GM21515 (cell line): Measurements from ENCODE around the gene HINT3.
A peak's percentile ranks its signal among the peaks of the same experiment; 100 is the strongest.
"Not testable (repeated sequence)": the region's sequence is repeated elsewhere in the genome, so short reads cannot be mapped to it uniquely, and the experiment has no call there.

Experiments
- ATAC-seq: cut with Tn5 transposase; IDR thresholded peaks from one replicate; pipeline ENCODE4 v1.9.1; 2021; ENCODE audit not compliant: unreplicated experiment

The HINT3 gene

GRCh38 chr6:125994670-125995488 is 38.3 kb downstream of the HINT3 start:
- ATAC-seq = no peak

- peak; percentile 97 for ATAC-seq
These were observed 39.5 kb downstream of the HINT3 start for GRCh38 chr6:125995972-125996580.

GRCh38 chr6:126002755-126003679 is 46.4 kb downstream of the HINT3 start:
- no peak for ATAC-seq

GRCh38 chr6:126007800-126008199 is 51.2 kb downstream of the HINT3 start:
- ATAC-seq = no peak

- ATAC-seq = no peak
These were observed 53.5 kb downstream of the HINT3 start for GRCh38 chr6:126010040-126010439.

- no peak for ATAC-seq
These were observed 59.3 kb downstream of the HINT3 start for GRCh38 chr6:126015863-126016262.

GRCh38 chr6:126016591-126016990 is 60.0 kb downstream of the HINT3 start:
- no peak for ATAC-seq

GRCh38 chr6:126017668-126018067 is 61.1 kb downstream of the HINT3 start:
- no peak for ATAC-seq

GRCh38 chr6:126020305-126021050 is 63.9 kb downstream of the HINT3 start:
- no peak for ATAC-seq

- ATAC-seq = not testable (repeated sequence)
These were observed 66.9 kb downstream of the HINT3 start for GRCh38 chr6:126023474-126023873.

GRCh38 chr6:126026001-126026400 is 69.4 kb downstream of the HINT3 start:
- no peak for ATAC-seq

- no peak for ATAC-seq
These were observed 71.0 kb downstream of the HINT3 start for GRCh38 chr6:126027601-126028000.
